BJ (cell line): ENCODE measurements around the gene SHC4. TPM values are rescaled to one million over a fixed set of nuclear protein-coding genes. Genes with fewer than 3 reads are reported as not detected.

Experiments used
- CTCF ChIA-PET: fragments of 350-600 bp; formaldehyde crosslinking; extraction: SDS; loops from one replicate; lab custom pipeline; 2021; ENCODE audit warnings: antibody characterized with exemption, inconsistent platforms; lab: Yijun Ruan, JAX
- POLR2A ChIA-PET: fragments of 300-600 bp; sonication (Branson Sonifier 250); formaldehyde crosslinking; extraction: SDS; loops from one replicate; lab custom pipeline; 2021; ENCODE audit warnings: antibody characterized with exemption; lab: Charles Lee
- DNase-seq: peaks from one replicate; pipeline ENCODE4 v3.0.0-alpha.2; 2011; ENCODE audit warnings: low read depth
- H3K27me3 ChIP-seq: 2 replicates; pipeline ENCODE4 v1.6.0; 2011; ENCODE audit warnings: low read length; ENCODE audit not compliant: control insufficient read depth, insufficient read depth
- H3K36me3 ChIP-seq: 2 replicates; pipeline ENCODE4 v1.5.1; 2011; ENCODE audit warnings: low read length; ENCODE audit not compliant: control insufficient read depth, insufficient read depth
- H3K4me3 ChIP-seq: 2 replicates; pipeline ENCODE4 v1.5.1; 2011; ENCODE audit warnings: low read depth, mild to moderate bottlenecking, control low read depth, low read length
- CTCF ChIP-seq: IDR thresholded peaks from 2 replicates; pipeline ENCODE4 v1.5.1; 2011; ENCODE audit warnings: low read depth, mild to moderate bottlenecking, control low read depth, inconsistent platforms, low read length, moderate library complexity; ENCODE audit not compliant: insufficient read depth
- polyA minus RNA-seq: library from RNA; depleted of rRNA, polyadenylated mRNA; stranded (reverse); fragments of >200 nt; gene quantifications from 2 replicates; pipeline ENCODE4 v1.2.3, GENCODE V29; 2011; rRNA and poly(A)+ RNA removed
- polyA plus RNA-seq: library from polyadenylated mRNA; depleted of rRNA; stranded (reverse); fragments of >200 nt; gene quantifications from 2 replicates; pipeline ENCODE4 v1.2.3, GENCODE V29; 2011; rRNA removed

SHC4 gene, protein sequence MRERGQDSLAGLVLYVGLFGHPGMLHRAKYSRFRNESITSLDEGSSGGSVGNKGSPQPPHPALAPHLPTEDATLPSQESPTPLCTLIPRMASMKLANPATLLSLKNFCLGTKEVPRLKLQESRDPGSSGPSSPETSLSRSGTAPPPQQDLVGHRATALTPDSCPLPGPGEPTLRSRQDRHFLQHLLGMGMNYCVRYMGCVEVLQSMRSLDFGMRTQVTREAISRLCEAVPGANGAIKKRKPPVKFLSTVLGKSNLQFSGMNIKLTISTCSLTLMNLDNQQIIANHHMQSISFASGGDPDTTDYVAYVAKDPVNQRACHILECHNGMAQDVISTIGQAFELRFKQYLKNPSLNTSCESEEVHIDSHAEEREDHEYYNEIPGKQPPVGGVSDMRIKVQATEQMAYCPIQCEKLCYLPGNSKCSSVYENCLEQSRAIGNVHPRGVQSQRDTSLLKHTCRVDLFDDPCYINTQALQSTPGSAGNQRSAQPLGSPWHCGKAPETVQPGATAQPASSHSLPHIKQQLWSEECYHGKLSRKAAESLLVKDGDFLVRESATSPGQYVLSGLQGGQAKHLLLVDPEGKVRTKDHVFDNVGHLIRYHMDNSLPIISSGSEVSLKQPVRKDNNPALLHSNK
- polyA plus RNA-seq (0.74 and 0.86 TPM in 2 replicates), polyA minus RNA-seq (0.77 and 1.2 TPM in 2 replicates)

- ChIA-PET CTCF (interaction anchor here (0.8 to 5.2 kb wide), 9 partner anchors 9 to 609 kb away, joined by 3 to 48 read pairs (median 4); partner anchors contain the start of gene EID1), POLR2A (no interaction called here)
- Histone ChIP-seq H3K36me3 (no peaks in the 10 kb centered on the region), H3K4me3 (peak within 1 kb of the TSS; percentile 53), H3K27me3 (no peaks in the 10 kb centered on the region)
- no peak for DNase-seq
- TF ChIP-seq CTCF = peak; percentile 44
These were observed at the start of gene SHC4 for GRCh38 chr15:48963524-48964113. TSS of gene SHC4 (minus strand) at chr15:48963919. CDS start at chr15:48963015, 904 bp downstream.

DNA sequence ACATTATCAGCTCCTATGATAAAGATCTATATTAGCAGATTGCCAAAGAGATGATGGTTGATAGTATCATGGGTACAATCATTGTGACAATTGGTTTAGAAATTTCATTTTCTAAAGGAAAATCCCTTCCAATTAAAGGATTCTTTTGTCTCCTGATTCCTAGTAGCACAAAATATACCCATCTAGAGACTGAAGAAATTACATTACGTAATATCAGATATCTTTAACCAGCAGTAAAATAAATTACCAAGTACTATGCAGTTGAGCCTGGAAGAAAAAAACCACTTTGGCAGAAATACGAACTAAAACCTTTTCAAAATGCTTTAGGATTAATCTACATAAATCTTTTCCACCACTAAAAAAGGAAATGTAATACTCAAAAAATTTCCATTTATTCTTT, 35.6 kb upstream of the SHC4 start:
- no peak for DNase-seq
- Histone ChIP-seq H3K36me3 (peaks cover 6% of the 10 kb centered on the region), H3K4me3 (no peak overlapping the region), H3K27me3 (no peaks in the 10 kb centered on the region)
- ChIA-PET POLR2A (no interaction called here), CTCF (no interaction called here)
- TF ChIP-seq CTCF = no peak

- DNase-seq = no peak
- ChIA-PET POLR2A (no interaction called here), CTCF (no interaction called here)
- Histone ChIP-seq H3K36me3 (peaks cover 9% of the 10 kb centered on the region), H3K27me3 (no peaks in the 10 kb centered on the region), H3K4me3 (no peak overlapping the region)
- no peak for TF ChIP-seq CTCF
These were observed 32.6 kb upstream of the SHC4 start for GRCh38 chr15:48996276-48996675.

- H3K36me3 ChIP-seq = peaks cover 4% of the 10 kb centered on the region
- DNase-seq = no peak
- POLR2A ChIA-PET = interaction anchor here (0.6 kb wide), 1 partner anchor 9 kb away, joined by 4 read pairs; no protein-coding TSS in a partner anchor
These were observed 29.7 kb upstream of the SHC4 start for GRCh38 chr15:48993380-48993779.

More at GRCh38 chr15:48993380-48993779, 29.7 kb upstream of the SHC4 start:
- TF ChIP-seq CTCF = no peak
- CTCF ChIA-PET = interaction anchor here (0.6 to 1.3 kb wide), 3 partner anchors 11 to 393 kb away, joined by 3 to 4 read pairs (median 3); no protein-coding TSS in a partner anchor
- Histone ChIP-seq H3K27me3 (no peaks in the 10 kb centered on the region), H3K4me3 (no peak overlapping the region)
